Testis (tissue), 3 donors: ENCODE measurements around the gene CACNA1E. TPM values are rescaled to one million over a fixed set of nuclear protein-coding genes. Genes with fewer than 3 reads are reported as not detected.

Experiments used
- DNase-seq: peaks from one replicate; pipeline ENCODE4 v3.0.0-alpha.2; 2019
- H3K27ac ChIP-seq, 2 donors: fragments of 200-600 bp; sonication (generic); one replicate each; pipeline ENCODE4 v1.5.1; 2019
- H3K27me3 ChIP-seq: fragments of 200-600 bp; sonication (generic); one replicate; pipeline ENCODE4 v1.5.1; 2019
- H3K36me3 ChIP-seq: fragments of 200-600 bp; sonication (generic); one replicate; pipeline ENCODE4 v1.5.1; 2017; ENCODE audit warnings: low read depth; ENCODE audit errors: missing control alignments
- H3K4me1 ChIP-seq: fragments of 200-600 bp; sonication (generic); one replicate; pipeline ENCODE4 v1.5.1; 2019
- H3K4me3 ChIP-seq, 2 donors: fragments of 200-600 bp; sonication (generic); one replicate each; pipeline ENCODE4 v1.5.1; 2017 to 2019
- H3K9me3 ChIP-seq: fragments of 200-600 bp; sonication (generic); one replicate; pipeline ENCODE4 v1.5.1; 2017
- POLR2A ChIP-seq: fragments of 450-650 bp; IDR thresholded peaks from one replicate; pipeline ENCODE4 v1.6.1; 2017; ENCODE audit warnings: antibody characterized with exemption, mild to moderate bottlenecking, moderate library complexity
- WGBS, 2 donors: methylation state at CpG; one replicate each; pipeline ENCODE4 v1.1.5; 2018; 5-methylcytosine and 5-hydroxymethylcytosine counted together
- intact Hi-C: fragments of 100-400 bp; cut with DNase I; formaldehyde crosslinking; loops from one replicate; pipeline ENCODE4 v1.15.1; 2023; ENCODE audit warnings: low total_unique reads
- polyA plus RNA-seq: library from polyadenylated mRNA; stranded (reverse); fragments of 350-450 nt; fragmentation: Illumina TruSeq; extraction: RNeasy Lipid Tissue Mini Kit (QIAGEN cat#74804); gene quantifications from one replicate; pipeline ENCODE4 v1.2.3, GENCODE V29; 2014; ENCODE audit warnings: low read depth, low replicate concordance; ENCODE audit not compliant: insufficient read depth
- total RNA-seq, 2 donors: library from RNA; depleted of rRNA; stranded (reverse); fragments of >200 nt; gene quantifications; one replicate each; pipeline ENCODE4 v1.2.3, GENCODE V29; 2016
- TF ChIP-seq, protein P1 (sequence below), 3 experiments: fragments of 450-650 bp in 2 of 3; fragments of 200-600 bp in 1 of 3; sonication (generic) in 1 of 3; IDR thresholded peaks; one replicate each; pipeline ENCODE4 v1.5.1; 2016 to 2019; ENCODE audit warnings: antibody characterized with exemption in 3 of 3, mild to moderate bottlenecking in 2 of 3, moderate library complexity in 1 of 3

The CACNA1E gene
- total and polyA plus RNA-seq, 3 donors from 2014 or later = 2.4 to 12.6 (median 9.1) TPM

DNA sequence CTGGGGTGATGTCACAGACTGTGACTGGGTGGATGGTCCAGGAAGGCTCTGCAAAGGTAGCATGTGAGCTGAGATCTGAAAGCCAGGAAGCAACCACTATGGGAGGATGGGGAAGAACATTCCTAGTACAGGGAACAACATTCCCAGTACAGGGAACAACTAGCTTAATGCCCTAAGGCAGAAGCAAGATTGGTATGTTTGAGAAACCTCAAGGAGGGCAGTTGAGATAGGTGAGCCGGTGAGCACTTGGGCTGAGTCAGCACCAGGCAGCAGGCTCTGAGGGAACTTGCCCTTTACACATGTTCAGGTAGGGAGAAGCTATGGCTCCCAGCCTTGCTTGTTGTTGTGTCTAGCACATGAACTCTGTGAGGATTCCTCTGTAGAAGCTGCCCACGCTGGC lies 24.2 kb upstream of the CACNA1E start:
- no peaks in the 10 kb centered on the region for H3K36me3 ChIP-seq
- H3K27me3 ChIP-seq = no peaks in the 10 kb centered on the region
- H3K4me1 ChIP-seq = peaks cover 5% of the 10 kb centered on the region
- WGBS, 2 donors = 88 to 89% methylated on average over 2 of the region's 2 CpGs
- no peak overlapping the region for H3K27ac ChIP-seq
- H3K4me3 ChIP-seq = no peak overlapping the region
- DNase-seq = no peak
- H3K9me3 ChIP-seq = no peaks in the 10 kb centered on the region
- TF ChIP-seq, protein P1, sequence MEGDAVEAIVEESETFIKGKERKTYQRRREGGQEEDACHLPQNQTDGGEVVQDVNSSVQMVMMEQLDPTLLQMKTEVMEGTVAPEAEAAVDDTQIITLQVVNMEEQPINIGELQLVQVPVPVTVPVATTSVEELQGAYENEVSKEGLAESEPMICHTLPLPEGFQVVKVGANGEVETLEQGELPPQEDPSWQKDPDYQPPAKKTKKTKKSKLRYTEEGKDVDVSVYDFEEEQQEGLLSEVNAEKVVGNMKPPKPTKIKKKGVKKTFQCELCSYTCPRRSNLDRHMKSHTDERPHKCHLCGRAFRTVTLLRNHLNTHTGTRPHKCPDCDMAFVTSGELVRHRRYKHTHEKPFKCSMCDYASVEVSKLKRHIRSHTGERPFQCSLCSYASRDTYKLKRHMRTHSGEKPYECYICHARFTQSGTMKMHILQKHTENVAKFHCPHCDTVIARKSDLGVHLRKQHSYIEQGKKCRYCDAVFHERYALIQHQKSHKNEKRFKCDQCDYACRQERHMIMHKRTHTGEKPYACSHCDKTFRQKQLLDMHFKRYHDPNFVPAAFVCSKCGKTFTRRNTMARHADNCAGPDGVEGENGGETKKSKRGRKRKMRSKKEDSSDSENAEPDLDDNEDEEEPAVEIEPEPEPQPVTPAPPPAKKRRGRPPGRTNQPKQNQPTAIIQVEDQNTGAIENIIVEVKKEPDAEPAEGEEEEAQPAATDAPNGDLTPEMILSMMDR (IDR thresholded peaks at IDR 0.05) = no peak
- no peak for TF ChIP-seq POLR2A
- intact Hi-C loops = no loop called here

DNA sequence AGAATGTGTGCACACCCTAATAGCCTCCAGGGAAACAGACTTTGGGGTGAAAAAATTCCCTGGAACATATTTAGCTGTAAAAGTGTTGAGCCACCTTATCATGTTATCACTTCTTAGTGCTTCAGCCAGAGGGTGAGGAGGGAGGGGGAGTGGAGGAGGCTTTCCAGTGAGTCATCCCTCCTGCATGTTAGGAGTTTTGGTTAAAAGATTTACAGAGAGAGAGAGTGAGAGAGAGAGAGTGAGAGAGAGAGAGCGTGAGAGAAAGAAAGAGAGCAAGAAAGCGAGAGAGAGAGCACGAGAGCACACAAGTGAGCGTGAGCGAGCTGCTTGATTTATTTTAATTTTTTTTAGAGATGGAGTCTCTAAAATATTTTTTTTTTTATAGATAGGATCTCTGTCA lies 13.5 kb upstream of the CACNA1E start:
- Histone ChIP-seq H3K27ac (no peak overlapping the region), H3K4me1 (no peaks in the 10 kb centered on the region), H3K36me3 (no peaks in the 10 kb centered on the region), H3K9me3 (no peaks in the 10 kb centered on the region), H3K27me3 (no peaks in the 10 kb centered on the region), H3K4me3 (no peak overlapping the region)
- intact Hi-C loops = no loop called here
- WGBS, 2 donors = 32 to 58% methylated on average over 5 of the region's 5 CpGs
- TF ChIP-seq, protein P1 (IDR thresholded peaks at IDR 0.05) = no peak
- TF ChIP-seq POLR2A = no peak
- DNase-seq = peak; percentile 44

DNA sequence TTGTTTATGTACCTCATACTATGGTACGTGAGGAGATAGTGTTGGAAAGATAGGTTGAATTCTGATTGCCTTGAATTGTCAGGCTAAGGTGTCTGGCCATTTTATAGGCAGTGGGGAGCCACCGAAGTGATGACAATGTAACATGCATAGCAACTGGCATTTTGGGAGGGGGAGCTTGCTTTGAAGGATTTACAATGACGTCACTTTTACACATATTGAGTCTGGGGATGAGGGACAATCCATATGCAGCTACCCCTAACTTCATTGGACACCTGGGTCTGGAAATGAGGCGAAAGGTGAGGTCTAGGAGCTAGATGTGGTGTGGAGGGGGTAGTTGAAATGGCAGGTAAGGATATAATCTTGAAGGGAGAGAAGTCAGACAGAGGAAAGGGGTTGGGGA lies 7.7 kb upstream of the CACNA1E start:
- Histone ChIP-seq H3K9me3 (no peaks in the 10 kb centered on the region), H3K27me3 (no peaks in the 10 kb centered on the region), H3K4me3 (no peak overlapping the region), H3K27ac (no peak overlapping the region), H3K4me1 (no peaks in the 10 kb centered on the region), H3K36me3 (no peaks in the 10 kb centered on the region)
- WGBS, 2 donors = 83 to 91% methylated on average over 4 of the region's 4 CpGs
- TF ChIP-seq, protein P1 (IDR thresholded peaks at IDR 0.05) = no peak
- no peak for TF ChIP-seq POLR2A
- intact Hi-C loops = no loop called here
- DNase-seq = no peak

DNA sequence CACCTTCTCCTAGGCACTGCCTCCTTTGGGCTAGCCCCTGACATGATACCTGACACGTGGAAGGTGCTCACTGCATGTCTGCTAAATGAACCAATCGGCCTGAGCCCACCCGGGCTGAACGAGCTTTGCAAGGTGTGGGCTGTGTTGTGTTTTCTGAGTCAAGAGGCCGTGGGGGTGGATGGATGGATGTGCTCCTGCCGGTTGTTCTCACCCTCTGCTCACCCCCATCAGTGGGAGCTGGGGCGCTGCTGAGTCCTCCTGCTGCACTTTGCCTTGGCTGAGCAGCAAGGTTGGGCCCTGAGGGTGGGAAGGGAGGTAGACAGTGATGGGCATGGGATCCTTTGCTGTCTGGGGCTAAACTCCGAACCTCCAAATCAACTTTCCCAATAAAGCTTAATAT lies 6.7 kb upstream of the CACNA1E start:
- WGBS, 2 donors = 60 to 63% methylated on average over 7 to 8 of the region's 8 CpGs
- intact Hi-C loops = no loop called here
- H3K27ac ChIP-seq = no peak overlapping the region
- DNase-seq = no peak
- no peaks in the 10 kb centered on the region for H3K27me3 ChIP-seq
- H3K4me1 ChIP-seq = no peaks in the 10 kb centered on the region
- TF ChIP-seq, protein P1 (IDR thresholded peaks at IDR 0.05) = no peak
- TF ChIP-seq POLR2A = no peak
- H3K9me3 ChIP-seq = no peaks in the 10 kb centered on the region
- H3K4me3 ChIP-seq = no peak overlapping the region
- no peaks in the 10 kb centered on the region for H3K36me3 ChIP-seq

DNA sequence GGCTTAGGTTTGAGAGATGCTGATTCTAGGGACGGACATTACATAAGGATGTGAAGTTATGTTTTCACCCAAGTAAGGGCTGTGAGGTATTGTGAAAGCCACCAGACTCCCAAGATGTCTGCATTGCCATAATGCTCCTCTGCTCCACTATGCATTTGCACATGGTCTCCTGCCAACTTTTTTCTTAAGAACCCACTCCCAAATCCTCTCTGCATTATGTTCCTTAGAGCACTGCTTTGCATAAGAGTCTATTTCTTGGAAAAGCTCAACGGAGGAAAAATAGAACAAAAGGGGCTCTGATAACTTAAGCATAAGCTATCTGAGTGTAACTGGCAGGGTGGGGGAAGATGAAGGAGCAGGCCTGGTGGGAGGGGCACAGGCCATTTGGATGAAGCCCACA lies 5.0 kb upstream of the CACNA1E start:
- no peak overlapping the region for H3K27ac ChIP-seq
- 61 to 64% methylated on average over 2 of the region's 2 CpGs for WGBS, 2 donors
- H3K4me1 ChIP-seq = peaks cover 6% of the 10 kb centered on the region
- intact Hi-C loops = no loop called here
- no peaks in the 10 kb centered on the region for H3K9me3 ChIP-seq
- DNase-seq = no peak
- no peaks in the 10 kb centered on the region for H3K36me3 ChIP-seq
- H3K4me3 ChIP-seq = no peak overlapping the region
- H3K27me3 ChIP-seq = no peaks in the 10 kb centered on the region
- no peak for TF ChIP-seq POLR2A
- TF ChIP-seq, protein P1 (IDR thresholded peaks at IDR 0.05) = no peak
